ENCODE measurements around the gene GCKR. TPM values are rescaled to one million over a fixed set of nuclear protein-coding genes. Genes with fewer than 3 reads are reported as not detected.

GCKR gene
- total RNA-seq, 2 donors from 2014 or later: 0.87 TPM; not detected in 1

GRCh38 chr2:27518782-27519113 lies 22.1 kb downstream of the GCKR start:
- 81% methylated on average over 4 of the region's 4 CpGs for WGBS
- intact Hi-C loops (cut with DNase I): no loop called here

GRCh38 chr2:27520316-27520715 lies 23.7 kb downstream of the GCKR start:
- H3K27ac ChIP-seq: no peak overlapping the region
- no peaks in the 10 kb centered on the region for H3K27me3 ChIP-seq (replicated peaks; ENCODE audit: insufficient read depth)
- no peak overlapping the region for H3K4me3 ChIP-seq
- no peaks in the 10 kb centered on the region for H3K4me1 ChIP-seq (replicated peaks)
- no peaks in the 10 kb centered on the region for H3K9me3 ChIP-seq
- no peak for DNase-seq (ENCODE audit: low spot score)
- TF ChIP-seq CTCF (IDR thresholded peaks at IDR 0.05) (no peak), POLR2A (IDR thresholded peaks at IDR 0.05) (no peak), POLR2AphosphoS5 (IDR thresholded peaks at IDR 0.05) (no peak)
- intact Hi-C loops (cut with DNase I): no loop called here
- WGBS: 89% methylated on average over 2 of the region's 2 CpGs
- H3K36me3 ChIP-seq: no peaks in the 10 kb centered on the region

More at GRCh38 chr2:27518782-27519113, 22.1 kb downstream of the GCKR start:
- Histone ChIP-seq H3K9me3 (no peaks in the 10 kb centered on the region), H3K27me3 (replicated peaks; ENCODE audit: insufficient read depth) (no peaks in the 10 kb centered on the region), H3K4me1 (replicated peaks) (no peaks in the 10 kb centered on the region), H3K4me3 (no peak overlapping the region), H3K36me3 (no peaks in the 10 kb centered on the region), H3K27ac (no peak overlapping the region)
- DNase-seq (ENCODE audit: low spot score): no peak
- no peak for TF ChIP-seq POLR2AphosphoS5 (IDR thresholded peaks at IDR 0.05)
- TF ChIP-seq POLR2A (IDR thresholded peaks at IDR 0.05): no peak
- no peak for TF ChIP-seq CTCF (IDR thresholded peaks at IDR 0.05)

GRCh38 chr2:27522400-27522945 lies 25.8 kb downstream of the GCKR start:
- intact Hi-C loops (cut with DNase I): no loop called here
- no peak for TF ChIP-seq CTCF (IDR thresholded peaks at IDR 0.05)
- TF ChIP-seq POLR2A (IDR thresholded peaks at IDR 0.05): no peak
- no peak for TF ChIP-seq POLR2AphosphoS5 (IDR thresholded peaks at IDR 0.05)
- H3K9me3 ChIP-seq: no peaks in the 10 kb centered on the region
- no peaks in the 10 kb centered on the region for H3K27me3 ChIP-seq (replicated peaks; ENCODE audit: insufficient read depth)
- no peaks in the 10 kb centered on the region for H3K36me3 ChIP-seq
- H3K4me3 ChIP-seq: no peak overlapping the region
- H3K4me1 ChIP-seq (replicated peaks): no peaks in the 10 kb centered on the region
- no peak overlapping the region for H3K27ac ChIP-seq
- DNase-seq (ENCODE audit: low spot score): no peak
- WGBS: 90% methylated on average over 7 of the region's 7 CpGs

- no peaks in the 10 kb centered on the region for H3K4me1 ChIP-seq (replicated peaks)
- H3K36me3 ChIP-seq: no peaks in the 10 kb centered on the region
- no peaks in the 10 kb centered on the region for H3K27me3 ChIP-seq (replicated peaks; ENCODE audit: insufficient read depth)
- H3K4me3 ChIP-seq: no peak overlapping the region
- intact Hi-C loops (cut with DNase I): no loop called here
- no peaks in the 10 kb centered on the region for H3K9me3 ChIP-seq
- no peak for DNase-seq (ENCODE audit: low spot score)
- TF ChIP-seq POLR2A (IDR thresholded peaks at IDR 0.05) (no peak), CTCF (IDR thresholded peaks at IDR 0.05) (no peak), POLR2AphosphoS5 (IDR thresholded peaks at IDR 0.05) (no peak)
- H3K27ac ChIP-seq: no peak overlapping the region
- 61% methylated on average over 3 of the region's 3 CpGs for WGBS
Observed at GRCh38 chr2:27527182-27527581, 30.5 kb downstream of the GCKR start.

GRCh38 chr2:27531983-27532382 lies 35.3 kb downstream of the GCKR start:
- Histone ChIP-seq H3K27ac (no peak overlapping the region), H3K4me1 (replicated peaks) (no peaks in the 10 kb centered on the region), H3K27me3 (replicated peaks; ENCODE audit: insufficient read depth) (no peaks in the 10 kb centered on the region), H3K36me3 (no peaks in the 10 kb centered on the region), H3K4me3 (no peak overlapping the region), H3K9me3 (no peaks in the 10 kb centered on the region)
- intact Hi-C loops (cut with DNase I): no loop called here
- no peak for DNase-seq (ENCODE audit: low spot score)
- no peak for TF ChIP-seq POLR2A (IDR thresholded peaks at IDR 0.05)
- no peak for TF ChIP-seq CTCF (IDR thresholded peaks at IDR 0.05)
- TF ChIP-seq POLR2AphosphoS5 (IDR thresholded peaks at IDR 0.05): no peak
- 78% methylated on average over 2 of the region's 2 CpGs for WGBS
